ENCODE data around the gene CLNK.

Gene CLNK

DNA sequence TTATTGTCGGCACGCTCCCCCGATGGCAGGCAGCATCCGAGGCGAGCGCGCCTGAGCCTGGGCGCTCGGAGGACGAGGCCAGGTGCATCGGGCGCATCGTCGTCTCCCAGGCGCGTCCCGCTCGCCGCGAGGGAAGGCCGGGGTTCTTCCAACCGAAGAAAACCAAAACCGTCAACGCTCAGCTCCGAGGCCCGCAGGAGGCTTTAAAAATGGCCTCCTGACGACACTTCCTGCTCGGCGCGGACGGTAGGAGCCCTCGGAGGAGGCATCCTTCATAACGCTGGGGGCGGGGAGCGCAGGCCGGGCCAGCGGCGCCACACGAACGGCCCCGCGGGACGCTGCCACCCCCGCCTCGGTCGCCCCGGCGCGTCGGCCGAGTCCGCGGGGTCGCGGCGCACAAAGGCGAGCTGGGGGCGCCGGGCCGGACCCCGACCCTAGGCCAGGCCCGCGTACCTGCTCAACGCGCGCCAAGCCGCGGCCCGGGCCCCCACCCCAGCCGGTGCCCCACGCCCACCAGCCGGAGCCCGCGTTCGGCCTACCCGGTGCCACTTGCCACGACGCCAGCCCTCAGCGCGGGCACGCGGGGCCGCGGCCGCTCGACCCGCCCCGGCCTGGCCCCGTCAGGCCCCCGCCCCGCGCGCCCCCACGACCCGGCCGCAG, 227.8 kb downstream of the CLNK start:
- in situ Hi-C loops (cut with HindIII; ENCODE audit: low pct_ligation_motif_present, low pct_unique_long_range_greater_than_20kb, low sequenced_read_pairs), result no loop called here

GRCh38 chr4:10456260-10456594, 228.3 kb downstream of the CLNK start:
- DNase-seq, result no peak
- in situ Hi-C loops (cut with HindIII; ENCODE audit: low pct_ligation_motif_present, low pct_unique_long_range_greater_than_20kb, low sequenced_read_pairs), result no loop called here

More for the DNA sequence above, 227.8 kb downstream of the CLNK start:
- DNase-seq, result no peak

DNA sequence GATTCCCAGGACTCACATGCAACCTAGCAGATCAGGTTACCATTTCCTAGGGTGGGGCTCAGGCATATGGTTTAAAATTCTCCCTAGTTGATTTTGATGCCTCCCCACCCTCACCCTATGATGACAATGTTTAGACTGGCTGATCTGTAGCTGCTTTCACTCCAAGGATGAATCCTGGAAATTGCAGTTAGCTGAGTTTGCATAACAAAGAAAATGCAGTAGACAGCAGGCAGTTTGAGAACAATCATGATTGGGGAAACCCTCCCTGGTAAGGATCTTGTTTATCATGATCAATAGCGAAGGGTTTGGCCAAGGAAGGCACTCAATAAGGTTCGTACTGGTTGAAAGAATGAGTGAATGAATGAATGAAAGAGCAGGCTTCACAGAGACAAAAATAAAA, 229.4 kb downstream of the CLNK start:
- DNase-seq, result no peak
- in situ Hi-C loops (cut with HindIII; ENCODE audit: low pct_ligation_motif_present, low pct_unique_long_range_greater_than_20kb, low sequenced_read_pairs), result no loop called here

GRCh38 chr4:10454726-10455125, 229.8 kb downstream of the CLNK start:
- in situ Hi-C loops (cut with HindIII; ENCODE audit: low pct_ligation_motif_present, low pct_unique_long_range_greater_than_20kb, low sequenced_read_pairs), result no loop called here
- DNase-seq, result no peak

DNA sequence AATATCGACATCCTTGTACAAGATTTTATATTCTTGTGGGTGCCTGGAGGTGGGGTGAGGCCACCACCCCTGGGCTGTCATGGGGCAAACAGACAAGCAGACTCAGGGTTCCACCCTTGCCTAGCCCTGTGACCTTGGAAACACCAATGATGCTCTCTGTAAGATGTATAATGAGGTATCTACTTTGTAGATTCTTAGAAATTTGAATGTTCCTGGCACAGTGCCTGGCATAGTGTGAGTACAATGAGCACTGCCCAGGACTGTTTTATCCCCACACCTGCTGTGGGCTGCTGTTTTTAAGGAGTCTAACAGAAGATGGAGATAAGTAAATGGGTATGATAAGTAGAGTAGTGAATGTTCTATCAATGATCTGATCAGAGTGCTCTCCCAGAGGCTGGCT, 230.4 kb downstream of the CLNK start:
- in situ Hi-C loops (cut with HindIII; ENCODE audit: low pct_ligation_motif_present, low pct_unique_long_range_greater_than_20kb, low sequenced_read_pairs), result no loop called here

DNA sequence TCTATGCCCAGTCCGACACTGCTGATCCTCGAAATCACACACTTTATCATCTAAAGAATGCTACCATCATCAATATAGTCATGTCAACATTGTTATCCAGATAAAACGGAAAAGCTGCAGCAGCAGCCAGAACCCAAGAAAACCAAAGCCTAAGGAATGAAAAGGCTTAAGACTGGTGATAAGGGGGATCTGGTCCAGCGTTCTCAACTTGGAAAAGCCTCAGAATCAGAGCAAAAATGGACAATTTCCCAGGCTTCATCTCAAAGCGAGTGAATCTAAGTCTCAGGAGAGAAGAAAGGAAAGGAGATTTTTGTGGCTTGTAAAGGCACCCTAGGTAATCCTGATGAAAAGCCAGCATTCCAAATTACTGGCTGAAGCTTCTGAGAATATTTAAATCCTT, 235.6 kb downstream of the CLNK start:
- in situ Hi-C loops (cut with HindIII; ENCODE audit: low pct_ligation_motif_present, low pct_unique_long_range_greater_than_20kb, low sequenced_read_pairs), result no loop called here
- DNase-seq, result no peak

More for the DNA sequence above, 230.4 kb downstream of the CLNK start:
- no peak for DNase-seq

DNA sequence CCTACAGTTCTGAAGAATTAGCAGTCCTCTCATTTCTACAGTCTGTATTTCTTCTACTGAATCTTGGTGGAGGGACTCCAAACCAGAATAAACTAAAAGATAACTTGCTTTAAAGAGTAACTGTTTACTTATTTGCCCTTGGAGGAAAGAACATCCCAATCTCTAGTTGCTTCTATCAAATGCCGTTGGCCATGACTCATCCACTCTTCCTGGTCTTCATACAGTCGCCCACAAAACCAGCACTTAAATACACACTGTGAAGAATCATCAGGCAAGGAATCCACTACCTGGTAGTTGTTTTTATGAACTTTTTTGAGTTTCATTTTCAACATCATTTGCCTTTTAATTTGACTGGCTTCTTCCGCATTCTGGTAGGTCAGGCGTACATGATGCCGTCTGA, 241.6 kb downstream of the CLNK start:
- DNase-seq, result no peak
- in situ Hi-C loops (cut with HindIII; ENCODE audit: low pct_ligation_motif_present, low pct_unique_long_range_greater_than_20kb, low sequenced_read_pairs), result no loop called here

DNA sequence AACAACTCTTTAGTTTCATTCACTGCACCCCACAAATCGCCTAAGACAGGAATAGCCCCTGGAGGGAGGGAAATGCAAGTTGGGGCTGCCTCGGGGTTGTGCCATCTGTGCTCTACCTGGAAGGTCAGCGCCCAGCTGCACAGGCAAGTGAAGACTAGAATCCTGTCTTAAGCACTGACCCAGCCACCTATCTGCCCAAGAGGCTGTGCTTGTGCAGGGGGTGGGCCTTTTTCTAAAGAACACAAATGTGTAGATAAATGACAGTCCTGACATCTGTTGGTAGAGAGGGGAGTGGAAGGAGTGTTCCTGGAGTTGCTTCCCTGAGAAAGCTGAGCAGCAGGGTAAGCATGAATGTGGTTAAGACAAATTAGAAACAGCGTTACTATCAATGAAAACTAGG, 243.1 kb downstream of the CLNK start:
- in situ Hi-C loops (cut with HindIII; ENCODE audit: low pct_ligation_motif_present, low pct_unique_long_range_greater_than_20kb, low sequenced_read_pairs), result no loop called here
- no peak for DNase-seq

- DNase-seq, result no peak
- in situ Hi-C loops (cut with HindIII; ENCODE audit: low pct_ligation_motif_present, low pct_unique_long_range_greater_than_20kb, low sequenced_read_pairs), result no loop called here
These were observed 245.6 kb downstream of the CLNK start for GRCh38 chr4:10438924-10439323.

DNA sequence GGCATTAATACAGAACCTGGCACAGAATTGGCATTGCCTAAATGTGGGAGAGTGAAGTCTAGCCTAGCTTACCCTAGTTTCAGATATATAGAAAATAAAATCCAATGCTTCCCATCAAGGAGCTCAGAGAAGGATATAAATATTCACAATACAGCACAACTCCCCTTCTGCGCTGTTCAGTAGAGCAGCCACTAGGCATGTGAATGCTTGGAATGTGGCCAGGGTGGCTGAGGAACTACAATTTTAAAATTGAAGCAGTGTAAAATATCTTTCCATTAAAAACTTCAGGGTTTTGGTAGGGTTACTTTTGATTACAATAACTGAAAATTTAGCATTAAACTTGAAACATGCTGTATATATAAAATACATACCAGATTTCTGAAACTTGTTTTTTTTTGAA, 246.8 kb downstream of the CLNK start:
- DNase-seq, result no peak
- in situ Hi-C loops (cut with HindIII; ENCODE audit: low pct_ligation_motif_present, low pct_unique_long_range_greater_than_20kb, low sequenced_read_pairs), result no loop called here
